Epidermal melanocyte (primary cell): Measurements from ENCODE around the gene HSD3B1.
"Not testable (repeated sequence)": the region's sequence is repeated elsewhere in the genome, so short reads cannot be mapped to it uniquely, and the experiment has no call there.

ENCODE experiments used
- DNase-seq: peaks from one replicate; pipeline ENCODE4 v3.0.0; 2011; ENCODE audit warnings: low spot score; ENCODE audit not compliant: insufficient read length

Gene HSD3B1

DNA sequence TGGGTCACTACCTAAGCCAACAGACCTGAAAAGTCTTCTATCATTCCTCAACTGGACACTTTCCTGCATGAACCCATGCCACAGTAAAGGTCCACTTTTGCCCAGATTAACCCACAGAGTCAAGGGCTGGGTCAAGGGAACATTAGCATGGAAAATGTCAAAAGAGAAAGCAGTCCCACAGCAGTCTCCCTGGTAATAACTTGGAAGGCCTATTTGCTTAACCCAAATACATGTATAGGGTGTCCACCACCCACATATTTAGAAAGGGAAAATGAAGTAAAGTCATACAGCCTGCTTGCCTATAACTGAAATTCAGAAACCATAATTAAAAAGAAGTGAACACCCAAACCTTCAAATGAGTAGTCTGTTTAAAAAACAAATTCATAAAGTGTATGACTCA is 16.1 kb upstream of the HSD3B1 start:
- DNase-seq, result no peak

- DNase-seq, result no peak
These were observed 14.2 kb upstream of the HSD3B1 start for GRCh38 chr1:119492763-119493162.

DNA sequence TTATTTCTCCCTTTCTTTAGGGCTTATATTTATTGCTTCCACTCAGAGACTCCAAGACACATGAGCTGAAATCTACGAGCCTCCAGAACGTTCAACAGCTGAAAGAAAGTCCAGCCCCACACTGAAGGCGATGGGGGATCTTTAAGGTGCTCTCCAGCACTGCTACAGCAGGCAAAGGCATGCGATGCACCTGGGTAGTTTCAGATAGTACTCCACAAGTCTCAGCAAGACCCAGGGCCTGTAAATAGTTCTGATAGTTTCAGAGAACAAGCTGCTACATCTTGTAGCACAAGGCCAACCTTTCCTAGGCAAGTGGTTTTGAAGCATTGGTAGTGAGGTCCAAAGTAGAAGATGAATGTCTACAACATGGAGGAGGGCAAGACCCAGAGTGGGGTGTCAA is 2.2 kb upstream of the HSD3B1 start:
- no peak for DNase-seq

DNA sequence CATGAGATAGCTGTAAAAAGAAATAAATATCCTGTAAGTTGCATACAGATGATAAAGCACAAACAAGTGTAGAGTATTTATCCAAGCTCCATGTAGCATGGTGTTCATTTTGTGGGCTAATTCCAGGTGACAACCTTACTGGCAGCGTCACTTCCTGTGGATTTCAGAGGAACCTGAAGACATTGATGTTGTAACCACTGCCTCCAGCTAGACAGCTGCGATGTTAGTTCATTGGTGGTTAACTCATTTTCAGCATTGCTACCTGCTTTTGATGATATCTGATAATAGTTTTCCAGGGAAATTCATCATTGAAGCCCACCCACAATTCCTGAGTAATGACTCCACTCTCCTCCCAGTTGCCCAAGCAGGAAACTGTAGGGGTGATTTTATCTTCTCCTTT is 3.0 kb downstream of the HSD3B1 start:
- no peak for DNase-seq

GRCh38 chr1:119515221-119515620 is 8.2 kb downstream of the HSD3B1 start:
- DNase-seq, result no peak

GRCh38 chr1:119516247-119516646 is 9.2 kb downstream of the HSD3B1 start:
- no peak for DNase-seq

DNA sequence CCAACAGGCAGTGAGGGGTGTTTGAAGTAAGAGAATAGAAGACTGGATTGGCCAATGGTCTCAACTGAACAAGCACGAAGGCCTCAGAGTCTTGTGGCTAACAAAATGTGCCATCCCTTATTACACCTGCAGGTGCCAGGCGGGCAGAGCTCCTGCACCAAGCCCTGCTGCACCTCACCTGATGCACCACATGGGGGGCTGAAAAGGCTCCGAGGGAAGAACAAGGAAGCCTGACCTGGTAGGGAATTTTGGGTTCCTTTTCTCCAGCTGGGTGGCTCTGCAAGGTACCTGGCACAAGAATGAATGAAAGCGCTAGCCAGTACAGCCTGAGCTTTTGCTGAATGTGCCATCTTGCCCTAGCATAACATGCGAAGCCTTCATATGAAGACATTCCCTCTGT is 9.7 kb downstream of the HSD3B1 start:
- no peak for DNase-seq

- DNase-seq, result not testable (repeated sequence)
These were observed 10.7 kb downstream of the HSD3B1 start for GRCh38 chr1:119517667-119518066.

DNA sequence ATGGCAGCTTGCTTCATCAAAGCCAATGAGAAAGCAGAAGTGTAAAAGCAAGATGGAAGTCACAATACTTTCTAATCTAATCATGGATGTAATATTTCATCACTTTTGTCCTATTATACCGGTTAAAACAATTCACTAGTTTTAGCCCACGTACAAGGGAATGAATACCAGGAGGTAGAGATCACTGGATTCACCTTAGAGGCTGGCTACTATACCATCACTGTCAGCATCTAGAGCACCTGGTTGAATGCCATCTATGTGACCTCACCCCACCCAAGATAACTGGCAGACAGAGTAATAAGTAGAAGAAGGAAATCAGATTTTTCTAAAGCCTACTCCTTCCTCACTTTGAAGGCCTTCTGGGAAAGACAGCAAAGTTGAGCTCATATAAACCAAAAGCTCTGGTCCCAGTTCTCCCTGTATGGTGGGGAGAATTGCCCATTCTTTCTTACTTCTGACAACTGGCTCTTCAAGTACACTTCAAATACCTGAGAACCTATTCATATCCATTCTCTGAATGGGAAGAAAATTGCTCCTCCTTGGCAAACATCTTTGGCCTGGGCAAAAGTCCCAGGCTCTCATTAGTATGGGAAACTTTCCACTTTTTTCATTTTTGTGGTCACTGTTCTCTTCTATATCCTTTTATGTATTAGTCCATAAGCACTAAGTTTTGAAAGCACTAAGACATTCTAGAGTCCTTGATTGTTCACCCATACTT is 24.8 kb downstream of the HSD3B1 start:
- no peak for DNase-seq

DNA sequence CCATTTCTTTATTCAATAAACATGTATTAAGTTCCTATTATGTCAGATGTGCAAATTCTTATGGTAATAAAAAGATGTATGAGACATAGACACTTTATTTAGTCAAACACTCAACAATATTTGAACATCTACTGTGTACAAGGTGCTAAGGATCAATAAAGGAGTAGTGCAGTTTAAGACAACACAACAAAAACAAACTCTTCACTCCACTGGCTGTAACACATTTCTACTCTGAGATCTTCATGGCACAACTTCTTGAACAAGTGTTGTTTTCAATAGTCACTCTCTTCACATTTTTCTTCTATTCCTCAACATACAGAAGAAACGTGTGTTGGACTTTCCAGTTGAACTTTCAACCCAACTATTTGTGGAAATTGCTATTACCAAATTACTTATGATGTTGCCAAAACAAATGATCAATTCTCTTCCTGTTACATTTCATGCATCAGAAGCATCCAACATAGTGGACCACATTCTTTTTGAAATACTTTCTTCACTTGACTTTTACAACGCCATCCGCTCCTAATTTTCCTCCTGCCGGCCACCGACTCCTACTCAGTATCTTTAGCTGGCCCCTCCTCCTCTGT is 25.4 kb downstream of the HSD3B1 start:
- no peak for DNase-seq

DNA sequence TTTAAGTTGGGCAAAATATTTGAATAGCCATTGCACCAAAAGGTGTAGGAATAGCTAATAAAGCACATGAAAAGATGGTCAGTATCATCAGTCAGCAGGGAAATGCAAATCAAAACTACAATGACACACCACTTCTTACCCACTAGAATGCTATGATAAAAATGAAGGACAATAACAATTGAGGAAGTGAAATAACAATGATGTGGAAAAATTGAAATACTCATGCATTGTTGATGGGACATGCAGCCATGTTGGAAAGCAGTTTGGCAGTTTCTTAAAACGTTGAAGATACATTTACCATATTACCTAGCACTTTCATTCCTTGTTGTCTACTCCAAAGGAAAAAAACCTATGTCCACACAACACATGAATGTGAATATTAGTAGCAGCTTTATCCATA is 28.4 kb downstream of the HSD3B1 start:
- no peak for DNase-seq

DNA sequence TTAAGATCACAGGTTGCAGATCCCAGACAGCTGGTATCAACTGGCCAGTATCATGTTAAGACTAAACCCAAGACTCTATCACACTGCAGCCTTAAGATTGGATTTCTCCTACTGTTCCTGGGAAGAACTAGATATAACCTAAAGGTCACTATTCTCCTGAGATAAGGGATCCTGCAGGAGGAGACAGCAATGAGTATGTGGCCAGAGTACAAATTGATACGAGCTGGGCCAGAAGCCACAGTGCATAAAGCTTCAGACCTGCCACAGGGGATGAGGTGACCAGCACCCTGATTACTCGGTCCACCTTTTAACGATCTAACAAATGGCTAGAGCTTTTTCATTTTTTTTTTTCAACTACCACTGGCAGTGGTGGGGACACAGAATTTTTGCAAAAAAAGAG is 31.0 kb downstream of the HSD3B1 start:
- DNase-seq, result no peak

DNA sequence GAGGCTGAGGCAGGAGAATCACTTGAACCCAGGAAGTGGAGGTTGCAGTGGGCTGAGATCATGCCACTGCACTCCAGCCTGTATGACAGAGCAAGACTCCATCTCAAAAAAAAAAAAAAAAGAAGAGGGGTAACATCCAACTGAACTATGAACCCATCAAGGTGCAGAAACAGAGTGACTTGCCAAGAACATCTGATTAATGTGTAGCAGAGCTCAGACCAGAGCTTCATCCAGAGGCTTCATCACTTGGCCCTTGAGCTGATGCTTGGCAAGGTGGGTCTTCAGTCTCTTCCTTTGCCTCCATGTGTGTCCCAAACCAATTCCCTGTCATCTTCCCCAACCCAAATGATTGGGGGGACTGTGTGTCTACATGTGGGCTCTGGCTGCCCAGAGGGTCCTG is 32.6 kb downstream of the HSD3B1 start:
- no peak for DNase-seq

DNA sequence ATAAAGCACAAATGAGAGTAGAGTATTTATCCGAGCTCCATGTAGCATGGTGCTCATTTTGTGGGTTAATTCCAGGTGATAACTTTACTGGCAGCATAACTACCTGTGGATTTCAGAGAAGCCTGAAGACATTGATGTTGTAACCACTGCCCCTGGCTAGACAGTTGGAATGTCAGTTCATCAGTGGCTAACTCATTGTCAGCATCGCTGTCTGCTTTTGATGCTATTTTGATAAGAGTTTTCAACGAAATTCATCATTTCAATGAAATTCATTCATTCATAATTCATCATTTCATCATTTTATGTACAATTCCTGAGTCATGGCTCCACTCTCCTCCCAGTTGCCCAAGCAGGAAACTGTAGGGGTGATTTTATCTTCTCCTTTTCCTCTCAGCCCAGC is 34.4 kb downstream of the HSD3B1 start:
- no peak for DNase-seq

DNA sequence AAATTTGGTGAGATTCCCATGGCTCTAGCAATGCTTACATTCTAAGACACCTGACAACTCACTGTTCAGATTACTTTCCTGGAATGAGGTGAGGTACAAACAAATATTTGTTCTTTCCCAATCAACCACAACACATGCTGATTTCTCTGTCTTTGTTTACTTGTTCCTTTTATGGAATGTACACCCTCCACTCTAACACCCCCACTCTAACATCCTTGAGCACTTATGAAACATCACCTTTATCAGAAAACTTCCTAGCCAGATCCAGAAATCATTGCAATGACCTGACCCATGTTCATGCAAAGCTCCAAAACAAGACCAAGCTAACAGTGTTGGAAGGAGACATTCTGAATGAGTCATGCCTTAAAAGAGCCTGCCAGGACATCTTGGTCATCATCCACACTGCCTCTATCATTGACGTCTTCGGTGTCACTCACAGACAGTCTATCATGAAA is 35.5 kb downstream of the HSD3B1 start:
- DNase-seq, result no peak

DNA sequence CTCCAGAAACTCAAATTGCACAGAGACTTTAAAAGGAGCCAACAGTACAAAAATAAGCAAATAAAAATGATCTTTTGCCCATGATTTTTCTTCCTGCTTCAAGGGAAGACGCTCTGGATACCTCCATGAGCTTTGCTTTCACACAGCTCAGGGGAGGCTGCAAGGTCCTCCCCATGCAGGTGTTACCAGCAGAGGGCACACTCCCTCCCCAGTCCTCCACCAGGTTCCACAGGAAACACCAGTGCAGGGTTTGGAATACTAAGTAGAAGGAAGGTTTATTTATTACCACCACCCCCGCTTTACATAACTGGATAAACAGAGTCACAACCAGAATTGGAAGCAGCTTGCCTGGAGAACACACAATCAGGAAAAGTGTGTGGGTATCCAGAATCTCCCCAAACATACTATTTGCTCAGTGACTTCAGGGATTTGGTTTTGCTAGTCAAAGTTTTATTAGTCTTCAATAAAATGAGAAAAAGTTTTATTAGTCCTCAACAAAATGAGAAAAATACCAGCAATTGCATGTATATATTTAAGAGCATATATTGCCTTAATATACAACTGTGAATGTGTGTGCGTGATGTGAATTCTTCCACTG is 37.3 kb downstream of the HSD3B1 start:
- no peak for DNase-seq

DNA sequence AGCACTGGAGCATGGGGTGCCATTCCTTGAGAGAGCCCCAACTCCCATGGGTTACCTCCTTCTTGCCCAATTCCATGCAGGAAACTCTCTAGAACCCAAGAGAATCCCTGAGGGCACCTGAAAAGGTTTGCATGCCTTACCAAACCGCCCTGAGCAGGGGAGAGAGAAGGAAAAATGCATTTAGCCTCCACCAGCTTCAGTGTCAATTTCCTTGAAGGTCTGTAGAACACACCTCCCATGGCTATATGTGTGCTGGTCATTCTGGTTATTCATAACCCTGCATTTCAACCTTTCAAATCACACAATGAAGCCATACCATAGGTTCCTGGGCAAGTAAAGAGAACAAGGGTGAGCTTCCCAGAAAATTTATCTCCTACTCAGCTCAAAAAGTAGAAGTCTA is 39.6 kb downstream of the HSD3B1 start:
- DNase-seq, result no peak

- DNase-seq, result no peak
These were observed 40.3 kb downstream of the HSD3B1 start for GRCh38 chr1:119547306-119547705.

DNA sequence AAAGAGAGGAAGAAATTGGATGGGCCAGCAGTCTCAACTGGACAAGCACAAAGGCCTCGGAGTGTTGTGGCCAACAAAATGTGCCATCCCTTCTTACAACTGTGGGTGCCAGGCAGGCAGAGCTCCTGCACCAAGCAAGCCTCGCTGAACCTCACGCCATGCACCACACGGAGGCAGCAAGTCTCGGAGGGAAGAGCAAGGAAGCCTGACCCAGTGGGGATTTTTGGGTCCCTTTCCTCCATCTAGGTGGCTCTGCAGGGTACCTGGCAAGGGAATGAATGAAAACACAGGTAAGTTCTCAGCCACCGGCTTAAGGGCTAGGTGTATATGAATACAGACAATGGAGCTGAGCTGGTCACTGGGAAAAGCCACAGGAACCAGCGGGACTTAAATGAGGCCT is 40.8 kb downstream of the HSD3B1 start:
- DNase-seq, result no peak

DNA sequence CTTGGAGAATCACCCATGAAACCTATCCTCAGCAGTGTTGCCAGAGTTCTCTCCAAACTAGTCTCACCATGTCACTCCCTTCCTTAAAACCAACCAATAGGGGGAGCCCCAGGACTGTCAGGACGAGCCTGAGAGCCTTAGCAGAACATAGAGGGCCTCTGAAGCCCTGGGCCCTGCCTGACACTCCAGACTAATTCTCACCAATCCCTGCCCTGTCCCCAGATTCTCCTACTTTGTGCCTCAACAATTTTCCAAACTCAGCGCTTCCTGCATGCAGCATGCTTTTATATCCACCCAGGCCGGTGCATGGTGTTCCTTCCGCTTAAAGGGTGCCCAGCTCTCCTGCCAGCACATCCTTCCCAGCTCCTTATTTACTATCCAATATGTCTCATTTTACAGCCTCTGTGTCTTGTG is 42.7 kb downstream of the HSD3B1 start:
- DNase-seq, result no peak

GRCh38 chr1:119550381-119550780 is 43.4 kb downstream of the HSD3B1 start:
- DNase-seq, result no peak

GRCh38 chr1:119551218-119551617 is 44.2 kb downstream of the HSD3B1 start:
- no peak for DNase-seq

GRCh38 chr1:119552656-119553055 is 45.6 kb downstream of the HSD3B1 start:
- DNase-seq, result not testable (repeated sequence)
